IMR-90 (cell line): Measurements from ENCODE around the gene PANK2. TPM values are rescaled to one million over a fixed set of nuclear protein-coding genes. Genes with fewer than 3 reads are reported as not detected.

Experiments used
- ATAC-seq: fragments of 200-7000 bp; cut with Tn5 transposase; 2 replicates; pipeline ENCODE4 v1.9.1; 2020; ENCODE audit warnings: low read depth, mild to moderate bottlenecking, moderate library complexity
- BruUV-seq: library from RNA; stranded (reverse); fragments of 400-500 nt; replicated peaks from 2 replicates; lab custom pipeline; 2021; lab: Mats Ljungman, UMichigan
- CTCF ChIA-PET: fragments of 300-600 bp; formaldehyde crosslinking; extraction: SDS; loops from one replicate; lab custom pipeline; 2021; ENCODE audit warnings: antibody characterized with exemption; lab: Yijun Ruan, JAX
- POLR2A ChIA-PET: fragments of 300-600 bp; sonication (Branson Sonifier 250); formaldehyde crosslinking; loops from one replicate; lab custom pipeline; 2022; ENCODE audit warnings: antibody characterized with exemption; ENCODE audit not compliant: unreplicated experiment; lab: Charles Lee
- DNase-seq: peaks from one replicate; pipeline ENCODE4 v3.0.0; 2013
- H2AFZ ChIP-seq: replicated peaks from 2 replicates; pipeline ENCODE3; 2013; ENCODE audit warnings: low read length, mild to moderate bottlenecking; ENCODE audit not compliant: poor library complexity
- H2AK5ac ChIP-seq: 2 replicates; pipeline ENCODE4 v1.6.1; 2013; ENCODE audit warnings: low read depth, low read length, inconsistent platforms
- H2AK9ac ChIP-seq: replicated peaks from 2 replicates; pipeline ENCODE3; 2013; ENCODE audit warnings: mild to moderate bottlenecking, low read depth, low read length, moderate library complexity; ENCODE audit not compliant: poor library complexity
- H2BK120ac ChIP-seq: 2 replicates; pipeline ENCODE4 v1.6.1; 2013; ENCODE audit warnings: low read depth, low read length, inconsistent platforms
- H2BK15ac ChIP-seq: 3 replicates; pipeline ENCODE4 v1.6.1; 2013; ENCODE audit warnings: low read depth, low read length, inconsistent platforms
- H2BK20ac ChIP-seq: 2 replicates; pipeline ENCODE4 v1.6.1; 2013; ENCODE audit warnings: low read depth, mild to moderate bottlenecking, inconsistent platforms, low read length, moderate library complexity
- H2BK5ac ChIP-seq: 2 replicates; pipeline ENCODE4 v1.6.1; 2013; ENCODE audit warnings: mild to moderate bottlenecking, low read depth, low read length, inconsistent platforms; ENCODE audit not compliant: poor library complexity, severe bottlenecking
- H3K14ac ChIP-seq: replicated peaks from 2 replicates; pipeline ENCODE4 v1.6.1; 2013; ENCODE audit warnings: low read depth, low read length, inconsistent platforms
- H3K18ac ChIP-seq: 2 replicates; pipeline ENCODE4 v1.6.1; 2013; ENCODE audit warnings: low read depth, low read length, control low read depth
- H3K23ac ChIP-seq: 2 replicates; pipeline ENCODE4 v1.6.1; 2013; ENCODE audit warnings: low read depth, low read length, inconsistent platforms
- H3K27ac ChIP-seq: 2 replicates; pipeline ENCODE4 v1.5.1; 2013; ENCODE audit warnings: mild to moderate bottlenecking, control low read depth, low read length; ENCODE audit not compliant: insufficient read depth
- H3K27me3 ChIP-seq: 2 replicates; pipeline ENCODE4 v1.6.1; 2013; ENCODE audit warnings: low read length; ENCODE audit not compliant: control insufficient read depth, insufficient read depth
- H3K36me3 ChIP-seq: 2 replicates; pipeline ENCODE4 v1.6.1; 2013; ENCODE audit warnings: low read length, mixed read lengths; ENCODE audit not compliant: control insufficient read depth, insufficient read depth
- H3K4ac ChIP-seq: 2 replicates; pipeline ENCODE4 v1.6.1; 2013; ENCODE audit warnings: low read depth, low read length, inconsistent platforms
- H3K4me1 ChIP-seq: 2 replicates; pipeline ENCODE4 v1.6.1; 2013; ENCODE audit warnings: low read length, mixed read lengths; ENCODE audit not compliant: control insufficient read depth, insufficient read depth
- H3K4me2 ChIP-seq: 2 replicates; pipeline ENCODE4 v1.6.1; 2013; ENCODE audit warnings: low read depth, mild to moderate bottlenecking, control low read depth, low read length, moderate library complexity
- H3K4me3 ChIP-seq: 2 replicates; pipeline ENCODE4 v1.5.1; 2013; ENCODE audit warnings: low read depth, mild to moderate bottlenecking, control low read depth, low read length, moderate library complexity; ENCODE audit not compliant: insufficient read depth
- H3K56ac ChIP-seq: 2 replicates; pipeline ENCODE4 v1.6.1; 2013; ENCODE audit warnings: low read length, inconsistent platforms; ENCODE audit not compliant: insufficient read depth; ENCODE audit errors: extremely low read depth
- H3K79me1 ChIP-seq, 2 experiments: 2 replicates each; pipeline ENCODE4 v1.6.1; 2013; ENCODE audit warnings: low read length in 2 of 2, inconsistent platforms in 1 of 2, low read depth in 1 of 2
- H3K9ac ChIP-seq: 2 replicates; pipeline ENCODE4 v1.6.1; 2013; ENCODE audit warnings: low read depth, low read length, control low read depth
- H3K9me1 ChIP-seq: 2 replicates; pipeline ENCODE4 v1.6.1; 2013; ENCODE audit warnings: low read length, inconsistent platforms; ENCODE audit not compliant: insufficient read depth
- H3K9me3 ChIP-seq: 2 replicates; pipeline ENCODE4 v1.6.1; 2013; ENCODE audit warnings: low read length; ENCODE audit not compliant: control insufficient read depth, insufficient read depth
- H4K20me1 ChIP-seq: 2 replicates; pipeline ENCODE4 v1.6.1; 2013; ENCODE audit warnings: low read length, inconsistent platforms; ENCODE audit not compliant: insufficient read depth
- H4K5ac ChIP-seq: 2 replicates; pipeline ENCODE4 v1.6.1; 2013; ENCODE audit warnings: mild to moderate bottlenecking, low read depth, low read length, control low read depth
- H4K8ac ChIP-seq, 2 experiments: 2 replicates each; pipeline ENCODE4 v1.6.1; 2013; ENCODE audit warnings: low read depth in 2 of 2, low read length in 2 of 2, control low read depth in 1 of 2, inconsistent platforms in 1 of 2
- H4K91ac ChIP-seq: 2 replicates; pipeline ENCODE4 v1.6.1; 2013; ENCODE audit warnings: low read depth, low read length, inconsistent platforms; ENCODE audit not compliant: insufficient read depth
- RFX5 ChIP-seq: IDR thresholded peaks from 2 replicates; pipeline ENCODE4 v1.8.0; 2012; ENCODE audit warnings: low read depth, mild to moderate bottlenecking, low read length, moderate library complexity
- SMC3 ChIP-seq: fragments of 150-350 bp; IDR thresholded peaks from 2 replicates; pipeline ENCODE4 v1.6.1; 2016; ENCODE audit warnings: low read depth, mild to moderate bottlenecking, antibody characterized with exemption, low read length, moderate library complexity
- WGBS, 2 experiments: methylation state at CpG; one replicate each; pipeline versions ENCODE4 v1.1.5 to v1.1.7; 2013; ENCODE audit warnings: missing lambda C conversion rate in 2 of 2; ENCODE audit not compliant: insufficient read length in 1 of 2; ENCODE audit errors: extremely low coverage in 2 of 2; 5-methylcytosine and 5-hydroxymethylcytosine counted together
- dilution Hi-C: fragments of 300-500 bp; cut with HindIII; formaldehyde crosslinking; loops from one replicate; pipeline ENCODE4 v1.14.3; 2018; ENCODE audit warnings: low sequenced_read_pairs; ENCODE audit not compliant: unreplicated experiment
- in situ Hi-C: fragments of 300-500 bp; cut with MboI; formaldehyde crosslinking; loops from 3 replicates; pipeline ENCODE4 v1.14.3; 2019; ENCODE audit warnings: low sequenced_read_pairs, inconsistent platforms, mixed read lengths
- intact Hi-C: fragments of 100-400 bp; cut with micrococcal nuclease; formaldehyde crosslinking; loops from 2 replicates; pipeline ENCODE4 v1.10.0; 2022
- polyA plus RNA-seq, 3 experiments: library from polyadenylated mRNA; depleted of rRNA; stranded (reverse); fragments of >200 nt; gene quantifications; 2 replicates each; pipeline ENCODE4 v1.2.3, GENCODE V29; 2012; ENCODE audit warnings: low replicate concordance in 1 of 3
- total RNA-seq: library from RNA; depleted of rRNA; stranded (reverse); fragments of >200 nt; gene quantifications from 2 replicates; pipeline ENCODE4 v1.2.3, GENCODE V29; 2012

Gene PANK2
- total and polyA plus RNA-seq, 2 of the 4 experiments (the other 2 are of a cell fraction): 17.7 to 28.1 TPM

DNA sequence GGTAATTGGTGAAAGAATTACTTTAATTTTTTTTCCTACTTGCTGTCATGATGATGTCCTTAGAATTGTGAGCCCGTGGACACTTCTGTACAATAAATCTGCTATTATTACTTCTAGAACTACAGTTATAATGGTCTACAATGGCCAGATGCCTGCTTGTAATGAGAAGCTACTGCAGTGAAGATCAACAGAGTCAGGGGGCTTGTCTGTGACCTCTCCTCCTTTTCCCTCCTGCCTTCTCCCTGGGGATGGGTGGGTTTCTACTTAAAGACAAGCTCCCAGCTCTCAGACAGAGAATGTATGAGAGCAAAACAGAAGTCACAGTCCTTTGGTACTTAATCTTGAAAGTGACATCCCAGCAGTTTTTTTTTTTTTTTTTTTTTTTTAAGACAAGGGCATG lies 13.2 kb upstream of the PANK2 start:
- POLR2A ChIA-PET: no interaction called here

More for the DNA sequence above, 13.2 kb upstream of the PANK2 start:
- Histone ChIP-seq H3K9me1 (peaks cover 17% of the 10 kb centered on the region), H3K23ac (no peak overlapping the region), H4K91ac (no peak overlapping the region), H2BK5ac (no peak overlapping the region), H4K20me1 (peaks cover 9% of the 10 kb centered on the region; the same call in 1 of the 2 replicates), H2BK20ac (no peak overlapping the region), H2BK15ac (no peak overlapping the region), H3K9ac (no peak overlapping the region), H3K18ac (no peak overlapping the region), H3K56ac (no peak overlapping the region), H3K36me3 (peaks cover 27% of the 10 kb centered on the region), H3K27ac (no peak overlapping the region), H2BK120ac (no peak overlapping the region), H3K14ac (no peak overlapping the region), H3K4me1 (no peaks in the 10 kb centered on the region), H2AFZ (no peak overlapping the region), H2AK9ac (no peak overlapping the region), H4K8ac (no peak overlapping the region), H3K27me3 (no peaks in the 10 kb centered on the region), H3K4me2 (no peak overlapping the region), H4K5ac (no peak overlapping the region), H3K4me3 (no peak overlapping the region), H3K9me3 (no peaks in the 10 kb centered on the region), H3K79me1 (peaks cover 25 to 72% of the 10 kb centered on the region in 2 experiments), H3K4ac (no peak overlapping the region), H2AK5ac (no peak overlapping the region)
- DNase-seq: no peak
- WGBS, 2 experiments: no CpG with 5 or more reads among the region's 1 CpG
- BruUV-seq: no TSS peak
- CTCF ChIA-PET: no interaction called here
- ATAC-seq: no peak
- intact Hi-C loops (no loop called here), dilution Hi-C loops (no loop called here), in situ Hi-C loops (no loop called here)
- TF ChIP-seq RFX5 (no peak), SMC3 (no peak)
